Neural progenitor cell (in vitro differentiated cells): ENCODE data around the gene RPS6KB2. TPM values are rescaled to one million over a fixed set of nuclear protein-coding genes. Genes with fewer than 3 reads are reported as not detected.
"Not testable (repeated sequence)": the region's sequence is repeated elsewhere in the genome, so short reads cannot be mapped to it uniquely, and the experiment has no call there.

Experiments used
- DNase-seq: peaks from one replicate; pipeline ENCODE4 v3.0.0-alpha.2; 2016; ENCODE audit warnings: low spot score
- H2AFZ ChIP-seq: fragments of 200-600 bp; sonication (generic); replicated peaks from 2 replicates; pipeline ENCODE4 v1.6.1; 2016; ENCODE audit warnings: antibody characterized with exemption
- H3F3A ChIP-seq: fragments of 200-600 bp; sonication (generic); 2 replicates; pipeline ENCODE4 v1.6.1; 2016; ENCODE audit warnings: antibody characterized with exemption, low read depth
- H3K27ac ChIP-seq: fragments of 200-600 bp; sonication (generic); 2 replicates; pipeline ENCODE4 v1.5.1; 2016; ENCODE audit warnings: mild to moderate bottlenecking
- H3K27me3 ChIP-seq: fragments of 200-600 bp; sonication (generic); 2 replicates; pipeline ENCODE4 v1.6.1; 2016; ENCODE audit warnings: mild to moderate bottlenecking, moderate library complexity
- H3K36me3 ChIP-seq: fragments of 200-600 bp; sonication (generic); 2 replicates; pipeline ENCODE4 v1.5.1; 2016
- H3K4me1 ChIP-seq: fragments of 200-600 bp; sonication (generic); 2 replicates; pipeline ENCODE4 v1.6.1; 2016; ENCODE audit warnings: mixed run types
- H3K4me2 ChIP-seq: fragments of 200-600 bp; sonication (generic); 2 replicates; pipeline ENCODE4 v1.6.1; 2016
- H3K4me3 ChIP-seq: fragments of 200-600 bp; sonication (generic); 2 replicates; pipeline ENCODE4 v1.5.1; 2016
- H3K79me2 ChIP-seq: fragments of 200-600 bp; sonication (generic); 2 replicates; pipeline ENCODE4 v1.6.1; 2016; ENCODE audit warnings: low read depth
- H3K9ac ChIP-seq: fragments of 200-600 bp; sonication (generic); 2 replicates; pipeline ENCODE4 v1.6.1; 2016
- H3K9me3 ChIP-seq: fragments of 200-600 bp; sonication (generic); 2 replicates; pipeline ENCODE4 v1.5.1; 2016; ENCODE audit warnings: low read depth
- H4K20me1 ChIP-seq: fragments of 200-600 bp; sonication (generic); 2 replicates; pipeline ENCODE4 v1.6.1; 2016; ENCODE audit warnings: low read depth
- H3K27ac Mint-ChIP-seq: 3 replicates; pipeline ENCODE4 v1.8.0; 2021; ENCODE audit warnings: mixed read lengths
- H3K27me3 Mint-ChIP-seq: 2 replicates; pipeline ENCODE4 v1.8.0; 2022; ENCODE audit warnings: low read depth, mild to moderate bottlenecking, inconsistent platforms, moderate library complexity, mixed read lengths; ENCODE audit not compliant: insufficient read depth
- H3K36me3 Mint-ChIP-seq: 3 replicates; pipeline ENCODE4 v1.8.0; 2021; ENCODE audit warnings: mixed read lengths
- H3K4me1 Mint-ChIP-seq: 3 replicates; pipeline ENCODE4 v1.8.0; 2021; ENCODE audit warnings: mixed read lengths
- H3K4me3 Mint-ChIP-seq: 3 replicates; pipeline ENCODE4 v1.8.0; 2021; ENCODE audit warnings: mild to moderate bottlenecking, moderate library complexity, mixed read lengths
- H3K9me3 Mint-ChIP-seq: 3 replicates; pipeline ENCODE4 v1.8.0; 2020; ENCODE audit warnings: mixed read lengths
- EZH2 ChIP-seq: fragments of 200-600 bp; sonication (generic); IDR thresholded peaks from 2 replicates; pipeline ENCODE4 v1.6.1; 2017; ENCODE audit warnings: antibody characterized with exemption, mild to moderate bottlenecking, moderate library complexity
- EZH2phosphoT487 ChIP-seq: fragments of 200-600 bp; sonication (generic); IDR thresholded peaks from 2 replicates; pipeline ENCODE4 v1.6.1; 2017; ENCODE audit warnings: antibody characterized with exemption
- total RNA-seq: library from RNA; depleted of rRNA; stranded (reverse); fragments of >200 nt; gene quantifications from 2 replicates; pipeline ENCODE4 v1.2.3, GENCODE V29; 2015; ENCODE audit warnings: low replicate concordance
- TF ChIP-seq, protein P1 (sequence below): fragments of 200-600 bp; sonication (generic); IDR thresholded peaks from 2 replicates; pipeline ENCODE4 v1.5.1; 2017; ENCODE audit warnings: antibody characterized with exemption, mild to moderate bottlenecking

Gene RPS6KB2
- total RNA-seq, 1 donor from 2014 or later: 23.7 TPM

DNA sequence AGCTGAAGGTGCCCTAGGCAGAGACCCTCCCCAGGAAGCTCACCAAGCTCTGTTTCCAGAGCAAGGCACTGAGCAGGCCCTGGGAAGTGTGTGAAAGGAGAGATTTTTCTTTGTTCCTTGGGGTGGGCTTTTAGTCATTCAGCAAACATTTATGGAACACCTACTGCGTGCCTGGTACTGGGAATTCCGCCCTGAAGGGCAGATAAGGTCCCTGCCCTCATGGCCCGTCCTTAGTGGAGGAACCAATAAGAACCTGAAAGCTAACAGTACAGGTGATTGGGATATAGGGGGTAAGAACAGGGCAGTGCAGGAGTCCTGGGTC, 36.9 kb downstream of the RPS6KB2 start:
- H3K27me3 ChIP-seq: no peaks in the 10 kb centered on the region
- Mint-ChIP-seq H3K4me3 (peak overlapping the region; percentile 84), H3K27me3 (peaks cover 3% of the 10 kb centered on the region), H3K9me3 (no peaks in the 10 kb centered on the region), H3K36me3 (no peaks in the 10 kb centered on the region), H3K27ac (no peak overlapping the region), H3K4me1 (peaks cover 16% of the 10 kb centered on the region)
- no peaks in the 10 kb centered on the region for H4K20me1 ChIP-seq
- no peak overlapping the region for H2AFZ ChIP-seq
- peaks cover 6% of the 10 kb centered on the region for H3K4me1 ChIP-seq
- TF ChIP-seq EZH2 (no peak), EZH2phosphoT487 (no peak)
- TF ChIP-seq, protein P1, sequence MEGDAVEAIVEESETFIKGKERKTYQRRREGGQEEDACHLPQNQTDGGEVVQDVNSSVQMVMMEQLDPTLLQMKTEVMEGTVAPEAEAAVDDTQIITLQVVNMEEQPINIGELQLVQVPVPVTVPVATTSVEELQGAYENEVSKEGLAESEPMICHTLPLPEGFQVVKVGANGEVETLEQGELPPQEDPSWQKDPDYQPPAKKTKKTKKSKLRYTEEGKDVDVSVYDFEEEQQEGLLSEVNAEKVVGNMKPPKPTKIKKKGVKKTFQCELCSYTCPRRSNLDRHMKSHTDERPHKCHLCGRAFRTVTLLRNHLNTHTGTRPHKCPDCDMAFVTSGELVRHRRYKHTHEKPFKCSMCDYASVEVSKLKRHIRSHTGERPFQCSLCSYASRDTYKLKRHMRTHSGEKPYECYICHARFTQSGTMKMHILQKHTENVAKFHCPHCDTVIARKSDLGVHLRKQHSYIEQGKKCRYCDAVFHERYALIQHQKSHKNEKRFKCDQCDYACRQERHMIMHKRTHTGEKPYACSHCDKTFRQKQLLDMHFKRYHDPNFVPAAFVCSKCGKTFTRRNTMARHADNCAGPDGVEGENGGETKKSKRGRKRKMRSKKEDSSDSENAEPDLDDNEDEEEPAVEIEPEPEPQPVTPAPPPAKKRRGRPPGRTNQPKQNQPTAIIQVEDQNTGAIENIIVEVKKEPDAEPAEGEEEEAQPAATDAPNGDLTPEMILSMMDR: no peak
- peak overlapping the region; percentile 49 for H3K9ac ChIP-seq
- no peak overlapping the region for H3K27ac ChIP-seq
- no peaks in the 10 kb centered on the region for H3K36me3 ChIP-seq
- H3K79me2 ChIP-seq: peaks cover 8% of the 10 kb centered on the region
- no peaks in the 10 kb centered on the region for H3F3A ChIP-seq
- H3K9me3 ChIP-seq: no peaks in the 10 kb centered on the region
- H3K4me3 ChIP-seq: peak overlapping the region; percentile 64
- H3K4me2 ChIP-seq: peak overlapping the region; percentile 82
- no peak for DNase-seq

DNA sequence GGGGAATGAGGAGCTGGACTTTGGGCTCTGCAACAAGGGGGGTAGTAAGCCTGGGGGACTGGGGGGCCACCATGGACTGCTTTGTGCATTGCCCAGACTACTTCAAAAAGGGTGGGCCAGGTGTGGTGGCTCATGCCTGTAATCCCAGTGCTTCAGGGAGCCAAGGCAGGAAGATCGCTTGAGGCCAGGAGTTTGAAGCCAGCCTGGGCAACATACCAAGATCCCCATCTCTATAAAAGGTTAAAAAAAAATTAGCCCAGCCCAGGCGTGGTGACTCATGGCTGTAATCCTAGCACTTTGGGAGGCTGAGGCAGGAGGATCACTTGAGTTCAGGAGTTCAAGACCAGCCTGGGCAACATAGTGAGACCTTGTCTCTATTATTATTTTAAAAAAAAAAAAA, 37.2 kb downstream of the RPS6KB2 start:
- H3K9ac ChIP-seq: not testable (repeated sequence)
- peak overlapping the region; percentile 82 for H3K4me2 ChIP-seq

DNA sequence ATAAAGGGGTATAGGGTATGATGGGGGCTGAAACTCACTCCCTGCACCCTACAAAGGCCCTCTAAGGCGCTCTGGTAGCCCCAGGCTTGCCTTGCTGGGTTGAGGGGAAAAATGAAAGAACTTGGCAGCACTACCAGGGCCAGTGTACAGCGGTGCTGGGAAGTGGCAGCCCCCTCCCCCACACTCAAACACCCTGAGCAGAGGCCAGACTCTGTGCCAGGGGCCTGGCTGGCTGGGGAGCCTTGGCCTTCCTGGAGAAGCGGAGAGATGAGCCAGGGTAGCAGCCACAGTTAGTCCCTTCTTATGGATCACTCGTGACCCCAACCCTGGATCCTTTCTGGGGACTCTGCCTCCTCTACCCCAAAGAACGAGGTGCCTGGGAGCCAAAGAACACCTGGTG, 38.1 kb downstream of the RPS6KB2 start:
- H3K9me3 ChIP-seq: no peaks in the 10 kb centered on the region
- peaks cover 8% of the 10 kb centered on the region for H3K79me2 ChIP-seq
- DNase-seq: no peak
- H3K27me3 Mint-ChIP-seq: peaks cover 6% of the 10 kb centered on the region
- no peak overlapping the region for H3K4me3 Mint-ChIP-seq
- H2AFZ ChIP-seq: no peak overlapping the region
- H3K36me3 Mint-ChIP-seq: no peaks in the 10 kb centered on the region
- no peak overlapping the region for H3K4me2 ChIP-seq
- H3K9ac ChIP-seq: no peak overlapping the region
- no peak overlapping the region for H3K27ac Mint-ChIP-seq
- no peak overlapping the region for H3K4me3 ChIP-seq
- no peaks in the 10 kb centered on the region for H4K20me1 ChIP-seq
- peaks cover 16% of the 10 kb centered on the region for H3K4me1 Mint-ChIP-seq
- H3K27ac ChIP-seq: no peak overlapping the region
- H3K4me1 ChIP-seq: peaks cover 6% of the 10 kb centered on the region
- no peaks in the 10 kb centered on the region for H3F3A ChIP-seq
- H3K36me3 ChIP-seq: no peaks in the 10 kb centered on the region
- H3K9me3 Mint-ChIP-seq: no peaks in the 10 kb centered on the region
- no peaks in the 10 kb centered on the region for H3K27me3 ChIP-seq
- TF ChIP-seq EZH2 (no peak), EZH2phosphoT487 (no peak)
- TF ChIP-seq, protein P1: no peak

More for the DNA sequence above, 37.2 kb downstream of the RPS6KB2 start:
- not testable (repeated sequence) for H3K36me3 ChIP-seq, H3K79me2 ChIP-seq, H3K9me3 Mint-ChIP-seq, H3K4me1 ChIP-seq, H3K27ac ChIP-seq, H3K27me3 ChIP-seq, H3K27ac Mint-ChIP-seq, H4K20me1 ChIP-seq, H3K9me3 ChIP-seq, H2AFZ ChIP-seq, DNase-seq, H3F3A ChIP-seq, H3K27me3 Mint-ChIP-seq, H3K36me3 Mint-ChIP-seq
- H3K4me1 Mint-ChIP-seq: peaks cover 16% of the 10 kb centered on the region
- H3K4me3 Mint-ChIP-seq: peak overlapping the region; percentile 84
- H3K4me3 ChIP-seq: peak overlapping the region; percentile 64

DNA sequence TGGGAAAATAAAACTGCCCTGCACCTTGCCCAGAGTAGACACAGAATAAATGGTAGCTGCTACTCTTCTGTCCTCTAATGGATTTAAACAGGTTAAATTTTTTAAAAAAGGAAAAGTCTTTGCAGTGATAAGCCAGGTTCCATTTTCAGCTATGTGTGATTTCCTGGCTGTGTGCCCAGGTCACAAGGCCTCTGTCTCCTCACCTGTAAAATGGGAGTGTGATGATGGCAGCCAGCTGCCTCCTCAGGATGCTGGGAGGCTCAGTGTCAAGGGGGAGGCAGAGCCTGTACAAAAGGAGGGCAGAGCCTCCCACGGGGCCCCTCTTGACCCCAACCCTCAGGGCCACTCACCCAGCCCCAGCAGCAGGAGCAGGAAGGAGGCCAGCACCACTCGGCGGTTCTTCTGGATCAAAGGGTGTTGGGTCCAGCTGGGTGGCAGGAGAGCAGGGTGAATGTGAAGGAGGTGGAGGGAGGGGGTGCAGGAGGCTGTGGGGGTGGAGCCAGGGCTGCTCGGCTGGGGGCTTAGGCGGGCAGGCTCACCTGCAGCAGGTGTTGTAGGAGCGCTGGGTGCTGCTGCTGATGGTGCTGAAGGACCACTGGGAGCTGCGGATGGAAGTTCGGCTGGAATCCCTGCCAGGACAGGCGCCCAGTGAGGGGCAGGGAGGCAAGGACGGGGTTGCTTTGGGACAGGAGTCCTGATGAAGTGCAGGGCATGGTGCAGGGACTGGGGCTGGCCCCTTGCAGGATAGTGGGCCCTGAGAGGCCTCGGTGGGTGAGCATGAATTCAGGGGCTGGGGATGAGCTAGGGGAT, 38.9 kb downstream of the RPS6KB2 start:
- TF ChIP-seq EZH2 (no peak), EZH2phosphoT487 (no peak)
- TF ChIP-seq, protein P1: no peak

More for the DNA sequence above, 38.9 kb downstream of the RPS6KB2 start:
- H3K27me3 Mint-ChIP-seq: peaks cover 9% of the 10 kb centered on the region
- peak overlapping the region; percentile 43 for H3K27ac Mint-ChIP-seq
- Histone ChIP-seq H3K9ac (no peak overlapping the region), H3K36me3 (no peaks in the 10 kb centered on the region), H3K27me3 (no peaks in the 10 kb centered on the region), H3K27ac (no peak overlapping the region), H3F3A (no peaks in the 10 kb centered on the region), H3K4me1 (peaks cover 6% of the 10 kb centered on the region), H2AFZ (no peak overlapping the region), H4K20me1 (no peaks in the 10 kb centered on the region), H3K9me3 (no peaks in the 10 kb centered on the region), H3K4me2 (no peak overlapping the region), H3K79me2 (peaks cover 8% of the 10 kb centered on the region), H3K4me3 (no peak overlapping the region)
- H3K4me1 Mint-ChIP-seq: peaks cover 16% of the 10 kb centered on the region
- peak overlapping the region; percentile 97 for H3K4me3 Mint-ChIP-seq
- no peak for DNase-seq
- H3K36me3 Mint-ChIP-seq: no peaks in the 10 kb centered on the region
- H3K9me3 Mint-ChIP-seq: no peaks in the 10 kb centered on the region
